ENCODE data around the gene OR2D3. TPM values are rescaled to one million over a fixed set of nuclear protein-coding genes. Genes with fewer than 3 reads are reported as not detected.
"Not testable (repeated sequence)": the region's sequence is repeated elsewhere in the genome, so short reads cannot be mapped to it uniquely, and the experiment has no call there.

OR2D3 gene
- total and polyA plus RNA-seq, 12 donors: not detected

DNA sequence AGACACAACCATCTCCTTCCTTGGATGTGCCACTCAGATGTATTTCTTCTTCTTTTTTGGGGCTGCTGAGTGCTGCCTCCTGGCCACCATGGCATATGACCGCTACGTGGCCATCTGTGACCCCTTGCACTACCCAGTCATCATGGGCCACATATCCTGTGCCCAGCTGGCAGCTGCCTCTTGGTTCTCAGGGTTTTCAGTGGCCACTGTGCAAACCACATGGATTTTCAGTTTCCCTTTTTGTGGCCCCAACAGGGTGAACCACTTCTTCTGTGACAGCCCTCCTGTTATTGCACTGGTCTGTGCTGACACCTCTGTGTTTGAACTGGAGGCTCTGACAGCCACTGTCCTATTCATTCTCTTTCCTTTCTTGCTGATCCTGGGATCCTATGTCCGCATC lies 43.9 kb upstream of the OR2D3 start:
- DNase-seq: no peak
- intact Hi-C loops (cut with DNase I): no loop called here
- H3K27me3 ChIP-seq: no peaks in the 10 kb centered on the region
- H3K36me3 ChIP-seq (replicated peaks in 1 of 2): no peaks in the 10 kb centered on the region
- no peaks in the 10 kb centered on the region for H3K9me3 ChIP-seq (replicated peaks in 1 of 3)
- no peak overlapping the region for H3K27ac ChIP-seq
- WGBS, 4 donors: 66 to 89% (median 83%) methylated on average over 3 of the region's 3 CpGs
- TF ChIP-seq, protein P1, sequence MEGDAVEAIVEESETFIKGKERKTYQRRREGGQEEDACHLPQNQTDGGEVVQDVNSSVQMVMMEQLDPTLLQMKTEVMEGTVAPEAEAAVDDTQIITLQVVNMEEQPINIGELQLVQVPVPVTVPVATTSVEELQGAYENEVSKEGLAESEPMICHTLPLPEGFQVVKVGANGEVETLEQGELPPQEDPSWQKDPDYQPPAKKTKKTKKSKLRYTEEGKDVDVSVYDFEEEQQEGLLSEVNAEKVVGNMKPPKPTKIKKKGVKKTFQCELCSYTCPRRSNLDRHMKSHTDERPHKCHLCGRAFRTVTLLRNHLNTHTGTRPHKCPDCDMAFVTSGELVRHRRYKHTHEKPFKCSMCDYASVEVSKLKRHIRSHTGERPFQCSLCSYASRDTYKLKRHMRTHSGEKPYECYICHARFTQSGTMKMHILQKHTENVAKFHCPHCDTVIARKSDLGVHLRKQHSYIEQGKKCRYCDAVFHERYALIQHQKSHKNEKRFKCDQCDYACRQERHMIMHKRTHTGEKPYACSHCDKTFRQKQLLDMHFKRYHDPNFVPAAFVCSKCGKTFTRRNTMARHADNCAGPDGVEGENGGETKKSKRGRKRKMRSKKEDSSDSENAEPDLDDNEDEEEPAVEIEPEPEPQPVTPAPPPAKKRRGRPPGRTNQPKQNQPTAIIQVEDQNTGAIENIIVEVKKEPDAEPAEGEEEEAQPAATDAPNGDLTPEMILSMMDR (IDR thresholded peaks at IDR 0.05): no peak
- TF ChIP-seq POLR2A (IDR thresholded peaks at IDR 0.05): no peak
- no peaks in the 10 kb centered on the region for H3K4me1 ChIP-seq (replicated peaks in 1 of 2)
- H3K4me3 ChIP-seq: no peak overlapping the region

DNA sequence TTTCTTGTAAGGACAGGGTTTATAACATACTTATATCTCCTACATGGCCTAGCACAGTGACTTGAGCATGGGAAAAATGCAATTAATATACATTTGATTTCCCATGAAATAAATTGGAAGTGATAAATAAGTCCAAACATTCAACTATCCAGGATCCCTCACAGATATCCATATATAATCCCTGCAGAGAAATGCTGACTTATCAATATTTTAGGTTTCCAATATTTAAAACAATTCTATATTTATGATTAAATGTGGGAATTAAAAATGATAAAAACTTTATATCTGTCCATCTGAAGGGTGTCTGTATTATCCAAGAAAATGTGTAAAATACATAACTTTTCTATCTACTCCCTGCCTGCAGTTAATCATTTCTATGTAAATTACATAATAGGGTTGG lies 38.1 kb upstream of the OR2D3 start:
- H3K4me3 ChIP-seq: no peak overlapping the region
- H3K36me3 ChIP-seq (replicated peaks in 1 of 2): no peaks in the 10 kb centered on the region
- H3K27me3 ChIP-seq: no peaks in the 10 kb centered on the region
- no peaks in the 10 kb centered on the region for H3K9me3 ChIP-seq (replicated peaks in 1 of 3)
- H3K4me1 ChIP-seq (replicated peaks in 1 of 2): no peaks in the 10 kb centered on the region
- H3K27ac ChIP-seq: no peak overlapping the region
- DNase-seq: no peak
- TF ChIP-seq, protein P1 (IDR thresholded peaks at IDR 0.05): no peak
- TF ChIP-seq POLR2A (IDR thresholded peaks at IDR 0.05): no peak
- intact Hi-C loops (cut with DNase I): no loop called here

DNA sequence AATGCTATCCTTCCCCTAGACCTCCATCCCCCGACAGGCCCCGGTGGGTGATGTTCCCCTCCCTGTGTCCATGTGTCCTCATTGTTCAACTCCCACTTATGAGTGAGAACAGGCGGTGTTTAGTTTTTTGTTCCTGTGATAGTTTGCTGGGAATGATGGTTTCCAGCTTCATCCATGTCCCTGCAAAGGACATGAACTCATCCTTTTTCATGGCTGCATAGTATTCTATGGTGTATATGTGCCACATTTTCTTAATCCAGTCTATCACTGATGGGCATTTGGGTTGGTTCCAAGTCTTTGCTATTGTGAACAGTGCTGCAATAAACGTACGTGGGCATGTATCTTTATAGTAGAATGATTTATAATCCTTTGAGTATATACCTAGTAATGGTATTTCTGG lies 33.1 kb upstream of the OR2D3 start:
- intact Hi-C loops (cut with DNase I); H3K4me3 ChIP-seq; H3K4me1 ChIP-seq (replicated peaks in 1 of 2); DNase-seq; H3K9me3 ChIP-seq (replicated peaks in 1 of 3); H3K36me3 ChIP-seq (replicated peaks in 1 of 2); H3K27ac ChIP-seq; H3K27me3 ChIP-seq: not testable (repeated sequence)
- WGBS, 4 donors: 76 to 96% (median 90%) methylated on average over 5 of the region's 5 CpGs

DNA sequence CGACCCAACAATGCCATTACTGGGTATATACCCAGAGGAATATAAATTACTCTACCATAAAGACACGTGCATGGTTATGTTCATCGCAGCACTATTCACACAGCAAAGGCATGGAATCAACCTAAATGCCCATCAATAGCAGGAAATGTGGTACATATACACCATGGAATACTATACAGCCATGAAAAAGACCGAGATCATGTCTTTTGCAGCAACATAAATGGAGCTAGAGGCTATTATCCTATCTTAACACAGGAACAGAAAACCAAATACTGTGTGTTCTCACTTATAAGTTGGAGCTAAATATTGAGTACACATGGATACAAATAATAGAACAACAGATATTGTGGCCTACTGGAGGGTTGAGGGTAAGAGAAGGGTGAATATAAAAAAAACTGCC lies 32.0 kb upstream of the OR2D3 start:
- Histone ChIP-seq H3K36me3 (replicated peaks in 1 of 2) (no peaks in the 10 kb centered on the region), H3K4me1 (replicated peaks in 1 of 2) (no peaks in the 10 kb centered on the region), H3K27me3 (peaks cover 4% of the 10 kb centered on the region), H3K27ac (no peak overlapping the region), H3K4me3 (no peak overlapping the region), H3K9me3 (replicated peaks in 1 of 3) (no peaks in the 10 kb centered on the region)
- 81 to 91% (median 85%) methylated on average over 4 of the region's 4 CpGs for WGBS, 4 donors
- TF ChIP-seq POLR2A (IDR thresholded peaks at IDR 0.05): no peak
- TF ChIP-seq, protein P1 (IDR thresholded peaks at IDR 0.05): no peak
- DNase-seq: no peak
- intact Hi-C loops (cut with DNase I): no loop called here

DNA sequence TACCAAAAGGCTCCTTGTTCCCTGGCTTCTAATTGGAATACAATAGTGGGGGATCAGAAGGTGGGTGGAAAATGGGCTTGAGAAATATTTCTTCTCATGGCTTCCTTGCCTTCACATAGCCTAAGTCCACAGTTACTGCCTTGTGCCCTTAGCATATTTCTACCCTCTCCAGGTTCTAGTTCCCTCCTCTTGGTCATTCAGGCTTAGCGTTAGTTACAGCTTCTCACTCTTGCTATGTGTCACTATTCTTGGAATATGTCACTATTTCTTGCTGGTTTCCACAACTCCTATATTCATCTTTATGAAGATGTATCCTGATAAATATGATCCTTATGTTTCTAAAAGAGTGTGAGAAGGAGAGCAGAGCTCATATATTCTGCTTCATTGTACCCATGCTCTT lies 31.0 kb upstream of the OR2D3 start:
- Histone ChIP-seq H3K4me1 (replicated peaks in 1 of 2) (no peaks in the 10 kb centered on the region), H3K9me3 (replicated peaks in 1 of 3) (no peaks in the 10 kb centered on the region), H3K4me3 (no peak overlapping the region), H3K27ac (no peak overlapping the region), H3K36me3 (replicated peaks in 1 of 2) (no peaks in the 10 kb centered on the region), H3K27me3 (peaks cover 4% of the 10 kb centered on the region)
- intact Hi-C loops (cut with DNase I): no loop called here
- WGBS, 4 donors: 83 to 96% (median 89%) methylated on average over 1 of the region's 1 CpG
- DNase-seq: no peak
- TF ChIP-seq, protein P1 (IDR thresholded peaks at IDR 0.05): no peak
- no peak for TF ChIP-seq POLR2A (IDR thresholded peaks at IDR 0.05)

All from adrenal gland (tissue), 12 donors.